ENCODE data around the gene NXPE2. TPM values are rescaled to one million over a fixed set of nuclear protein-coding genes. Genes with fewer than 3 reads are reported as not detected.
"Not testable (repeated sequence)": the region's sequence is repeated elsewhere in the genome, so short reads cannot be mapped to it uniquely, and the experiment has no call there.

Gene NXPE2
- total RNA-seq (2022) (not detected in 2 replicates), Bru-seq, nascent RNA (percentile 3 among the genes with signal in this experiment), BruChase-seq, experiment 1, labeled RNA remaining after a 6-hour chase (not detected), BruChase-seq, experiment 2, labeled RNA remaining after a 2-hour chase (not detected)
- long read RNA-seq, result 0 reads

GRCh38 chr11:114678125-114679036 lies at the start of gene NXPE2:
TSS of gene NXPE2 (plus strand) at chr11:114678527. CDS start at chr11:114678576, 49 bp downstream.
- no TSS peak for BruUV-seq (replicated peaks)

GRCh38 chr11:114631445-114631965 lies 46.8 kb upstream of the NXPE2 start:
- DNase-seq; H3K27me3 Mint-ChIP-seq (ENCODE audit: unreplicated experiment); H3K4me1 Mint-ChIP-seq (ENCODE audit: low read depth, unreplicated experiment); CTCF ChIA-PET; BruUV-seq (replicated peaks); intact Hi-C loops (cut with micrococcal nuclease; ENCODE audit: unreplicated experiment); H3K27ac Mint-ChIP-seq (ENCODE audit: unreplicated experiment); H3K4me3 Mint-ChIP-seq (ENCODE audit: low read depth, unreplicated experiment); H3K9me3 Mint-ChIP-seq (ENCODE audit: low read depth, unreplicated experiment); H3K36me3 Mint-ChIP-seq (ENCODE audit: insufficient read depth, unreplicated experiment): not testable (repeated sequence)

More at GRCh38 chr11:114678125-114679036, at the start of gene NXPE2:
- no peaks in the 10 kb centered on the region for H3K4me1 Mint-ChIP-seq (ENCODE audit: low read depth, unreplicated experiment)
- intact Hi-C loops (cut with micrococcal nuclease; ENCODE audit: unreplicated experiment), result no loop called here
- no peak for TF ChIP-seq CTCF (IDR thresholded peaks at IDR 0.05; ENCODE audit: unreplicated experiment)
- no peaks in the 10 kb centered on the region for H3K27me3 Mint-ChIP-seq (ENCODE audit: unreplicated experiment)
- no peaks in the 10 kb centered on the region for H3K36me3 Mint-ChIP-seq (ENCODE audit: insufficient read depth, unreplicated experiment)
- H3K27ac Mint-ChIP-seq (ENCODE audit: unreplicated experiment), result no peak within 1 kb of the TSS
- no peak within 1 kb of the TSS for H3K4me3 Mint-ChIP-seq (ENCODE audit: low read depth, unreplicated experiment)
- CTCF ChIA-PET, result no interaction called here
- DNase-seq, result no peak
- H3K9me3 Mint-ChIP-seq (ENCODE audit: low read depth, unreplicated experiment), result peaks cover 19% of the 10 kb centered on the region

- intact Hi-C loops (cut with micrococcal nuclease; ENCODE audit: unreplicated experiment); H3K9me3 Mint-ChIP-seq (ENCODE audit: low read depth, unreplicated experiment); H3K27me3 Mint-ChIP-seq (ENCODE audit: unreplicated experiment); H3K27ac Mint-ChIP-seq (ENCODE audit: unreplicated experiment); DNase-seq; H3K4me3 Mint-ChIP-seq (ENCODE audit: low read depth, unreplicated experiment); CTCF ChIA-PET; BruUV-seq (replicated peaks); H3K36me3 Mint-ChIP-seq (ENCODE audit: insufficient read depth, unreplicated experiment); H3K4me1 Mint-ChIP-seq (ENCODE audit: low read depth, unreplicated experiment): not testable (repeated sequence)
Measured at GRCh38 chr11:114639440-114639839, 38.9 kb upstream of the NXPE2 start.

GRCh38 chr11:114650661-114651060 lies 27.7 kb upstream of the NXPE2 start:
- Mint-ChIP-seq H3K4me3 (ENCODE audit: low read depth, unreplicated experiment) (no peak overlapping the region), H3K36me3 (ENCODE audit: insufficient read depth, unreplicated experiment) (no peaks in the 10 kb centered on the region), H3K27ac (ENCODE audit: unreplicated experiment) (no peak overlapping the region), H3K9me3 (ENCODE audit: low read depth, unreplicated experiment) (peaks cover 5% of the 10 kb centered on the region), H3K4me1 (ENCODE audit: low read depth, unreplicated experiment) (no peaks in the 10 kb centered on the region), H3K27me3 (ENCODE audit: unreplicated experiment) (no peaks in the 10 kb centered on the region)
- CTCF ChIA-PET, result no interaction called here
- intact Hi-C loops (cut with micrococcal nuclease; ENCODE audit: unreplicated experiment), result no loop called here
- no peak for DNase-seq
- no TSS peak for BruUV-seq (replicated peaks)
- TF ChIP-seq CTCF (IDR thresholded peaks at IDR 0.05; ENCODE audit: unreplicated experiment), result no peak

GRCh38 chr11:114651145-114651718 lies 27.1 kb upstream of the NXPE2 start:
- Mint-ChIP-seq H3K4me3 (ENCODE audit: low read depth, unreplicated experiment) (no peak overlapping the region), H3K36me3 (ENCODE audit: insufficient read depth, unreplicated experiment) (no peaks in the 10 kb centered on the region), H3K27ac (ENCODE audit: unreplicated experiment) (no peak overlapping the region), H3K4me1 (ENCODE audit: low read depth, unreplicated experiment) (no peaks in the 10 kb centered on the region), H3K9me3 (ENCODE audit: low read depth, unreplicated experiment) (peaks cover 5% of the 10 kb centered on the region), H3K27me3 (ENCODE audit: unreplicated experiment) (no peaks in the 10 kb centered on the region)
- CTCF ChIA-PET, result no interaction called here
- no peak for TF ChIP-seq CTCF (IDR thresholded peaks at IDR 0.05; ENCODE audit: unreplicated experiment)
- no TSS peak for BruUV-seq (replicated peaks)
- DNase-seq, result no peak
- intact Hi-C loops (cut with micrococcal nuclease; ENCODE audit: unreplicated experiment), result no loop called here
